Mesothelial cell of epicardium (in vitro differentiated cells): Measurements from ENCODE around the gene TGFB2. TPM values are rescaled to one million over a fixed set of nuclear protein-coding genes. Genes with fewer than 3 reads are reported as not detected.

Experiments
- DNase-seq, 2 experiments: peaks; one replicate each; pipeline ENCODE4 v3.0.0; 2021; ENCODE audit warnings: low spot score in 2 of 2; ENCODE audit not compliant: unreplicated experiment in 2 of 2
- H3K27ac Mint-ChIP-seq: 2 replicates; pipeline ENCODE4 v1.8.0; 2021; ENCODE audit warnings: mixed read lengths
- H3K27me3 Mint-ChIP-seq: 2 replicates; pipeline ENCODE4 v1.8.0; 2021; ENCODE audit warnings: low read depth, mixed read lengths
- H3K36me3 Mint-ChIP-seq: 2 replicates; pipeline ENCODE4 v1.8.0; 2021; ENCODE audit warnings: mixed read lengths
- H3K4me1 Mint-ChIP-seq: 2 replicates; pipeline ENCODE4 v1.8.0; 2021; ENCODE audit warnings: mixed read lengths
- H3K4me3 Mint-ChIP-seq: 2 replicates; pipeline ENCODE4 v1.8.0; 2021; ENCODE audit warnings: mild to moderate bottlenecking, moderate library complexity, mixed read lengths
- H3K9me3 Mint-ChIP-seq: 2 replicates; pipeline ENCODE4 v1.8.0; 2021; ENCODE audit warnings: mixed read lengths
- total RNA-seq: library from RNA; stranded (reverse); gene quantifications from 3 replicates; pipeline ENCODE4 v1.2.1, GENCODE V29; 2021
- TF ChIP-seq, protein P1 (sequence below): fragments of 200-600 bp; sonication (generic); IDR thresholded peaks from one replicate; pipeline ENCODE4 v1.5.0; 2021; ENCODE audit warnings: antibody characterized with exemption; ENCODE audit not compliant: unreplicated experiment

The TGFB2 gene
- total RNA-seq, 1 donor from 2014 or later, result 50.6 TPM

DNA sequence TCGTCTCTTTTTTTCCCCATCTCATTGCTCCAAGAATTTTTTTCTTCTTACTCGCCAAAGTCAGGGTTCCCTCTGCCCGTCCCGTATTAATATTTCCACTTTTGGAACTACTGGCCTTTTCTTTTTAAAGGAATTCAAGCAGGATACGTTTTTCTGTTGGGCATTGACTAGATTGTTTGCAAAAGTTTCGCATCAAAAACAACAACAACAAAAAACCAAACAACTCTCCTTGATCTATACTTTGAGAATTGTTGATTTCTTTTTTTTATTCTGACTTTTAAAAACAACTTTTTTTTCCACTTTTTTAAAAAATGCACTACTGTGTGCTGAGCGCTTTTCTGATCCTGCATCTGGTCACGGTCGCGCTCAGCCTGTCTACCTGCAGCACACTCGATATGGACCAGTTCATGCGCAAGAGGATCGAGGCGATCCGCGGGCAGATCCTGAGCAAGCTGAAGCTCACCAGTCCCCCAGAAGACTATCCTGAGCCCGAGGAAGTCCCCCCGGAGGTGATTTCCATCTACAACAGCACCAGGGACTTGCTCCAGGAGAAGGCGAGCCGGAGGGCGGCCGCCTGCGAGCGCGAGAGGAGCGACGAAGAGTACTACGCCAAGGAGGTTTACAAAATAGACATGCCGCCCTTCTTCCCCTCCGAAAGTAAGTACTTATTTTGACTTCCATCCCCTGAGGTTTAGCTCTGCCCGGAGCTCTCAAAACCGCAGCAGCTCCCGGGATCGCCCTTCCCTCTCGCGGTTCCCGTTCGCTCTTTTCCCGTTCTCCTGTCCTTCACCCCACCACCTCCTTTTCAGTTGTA lies 1.5 kb downstream of the TGFB2 start:
- no peak for DNase-seq
- Mint-ChIP-seq H3K27me3 (peaks cover 9% of the 10 kb centered on the region), H3K4me1 (peaks cover 48% of the 10 kb centered on the region), H3K36me3 (no peaks in the 10 kb centered on the region), H3K27ac (peak overlapping the region; percentile 87), H3K4me3 (no peak overlapping the region), H3K9me3 (no peaks in the 10 kb centered on the region)
- TF ChIP-seq, protein P1, sequence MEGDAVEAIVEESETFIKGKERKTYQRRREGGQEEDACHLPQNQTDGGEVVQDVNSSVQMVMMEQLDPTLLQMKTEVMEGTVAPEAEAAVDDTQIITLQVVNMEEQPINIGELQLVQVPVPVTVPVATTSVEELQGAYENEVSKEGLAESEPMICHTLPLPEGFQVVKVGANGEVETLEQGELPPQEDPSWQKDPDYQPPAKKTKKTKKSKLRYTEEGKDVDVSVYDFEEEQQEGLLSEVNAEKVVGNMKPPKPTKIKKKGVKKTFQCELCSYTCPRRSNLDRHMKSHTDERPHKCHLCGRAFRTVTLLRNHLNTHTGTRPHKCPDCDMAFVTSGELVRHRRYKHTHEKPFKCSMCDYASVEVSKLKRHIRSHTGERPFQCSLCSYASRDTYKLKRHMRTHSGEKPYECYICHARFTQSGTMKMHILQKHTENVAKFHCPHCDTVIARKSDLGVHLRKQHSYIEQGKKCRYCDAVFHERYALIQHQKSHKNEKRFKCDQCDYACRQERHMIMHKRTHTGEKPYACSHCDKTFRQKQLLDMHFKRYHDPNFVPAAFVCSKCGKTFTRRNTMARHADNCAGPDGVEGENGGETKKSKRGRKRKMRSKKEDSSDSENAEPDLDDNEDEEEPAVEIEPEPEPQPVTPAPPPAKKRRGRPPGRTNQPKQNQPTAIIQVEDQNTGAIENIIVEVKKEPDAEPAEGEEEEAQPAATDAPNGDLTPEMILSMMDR, result no peak

DNA sequence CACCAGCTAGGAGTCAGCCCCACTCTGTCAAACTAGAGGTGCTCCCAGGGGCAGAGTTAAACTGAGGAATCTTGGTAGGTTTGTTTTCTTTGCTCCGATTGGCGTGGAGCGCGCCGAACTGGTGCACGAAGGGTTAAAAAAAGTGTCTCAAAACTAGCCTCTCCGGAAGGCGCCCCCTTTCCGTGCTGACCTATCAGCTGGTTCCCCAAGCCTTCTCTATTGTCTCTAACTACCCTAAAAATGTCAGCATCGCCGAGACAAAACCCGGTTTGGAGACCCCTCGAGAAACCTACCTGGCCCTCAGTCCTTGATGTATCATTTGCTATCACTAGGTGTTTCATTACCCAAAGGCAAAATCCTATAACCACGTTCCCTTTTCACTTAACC lies 2.2 kb downstream of the TGFB2 start:
- DNase-seq, result no peak
- TF ChIP-seq, protein P1, result no peak

DNA sequence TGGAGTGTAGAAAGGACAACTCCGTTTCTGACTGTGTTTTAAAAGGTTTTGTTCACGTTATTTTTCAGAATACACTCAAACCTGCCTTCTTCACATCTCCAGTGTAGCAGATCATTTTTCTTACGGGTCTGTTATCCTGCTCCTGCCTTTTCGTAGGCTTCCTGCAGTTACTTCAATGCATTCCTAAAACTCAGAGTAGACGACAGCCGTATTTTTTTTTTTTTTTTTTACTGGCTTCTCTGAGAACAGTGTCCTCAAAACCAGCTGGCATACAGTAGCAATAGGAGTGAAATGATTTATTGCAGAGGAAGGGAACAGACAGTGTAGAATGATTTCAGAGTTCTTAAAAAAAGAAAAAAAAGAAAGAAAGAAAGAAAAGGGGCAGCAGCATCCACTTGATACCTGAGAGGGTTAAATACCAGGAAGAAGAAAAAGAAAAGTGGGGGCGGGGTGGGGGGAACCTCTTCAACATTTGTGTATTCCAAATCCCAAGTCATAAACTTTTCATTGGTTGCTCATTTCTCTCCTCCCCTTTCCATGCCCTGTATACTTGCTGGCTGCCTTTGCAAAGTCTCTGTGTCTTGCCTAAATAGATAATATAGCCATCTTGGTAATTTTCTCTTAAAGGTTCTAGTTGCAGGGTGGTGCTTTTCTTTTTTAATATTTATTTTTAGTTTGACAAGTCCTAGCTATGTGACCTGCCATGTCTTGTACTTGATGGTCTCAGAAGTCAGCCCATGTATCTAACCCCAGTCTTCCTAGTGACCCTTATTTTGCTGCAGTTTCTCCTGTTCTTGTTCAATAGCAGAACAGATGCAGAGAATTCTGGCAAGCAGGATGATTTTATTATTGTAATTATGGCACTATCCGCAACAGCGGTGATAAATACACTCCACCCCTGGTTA lies 2.8 kb downstream of the TGFB2 start:
- H3K36me3 Mint-ChIP-seq, result no peaks in the 10 kb centered on the region
- H3K9me3 Mint-ChIP-seq, result no peaks in the 10 kb centered on the region
- TF ChIP-seq, protein P1, result no peak
- H3K4me1 Mint-ChIP-seq, result peaks cover 53% of the 10 kb centered on the region
- H3K27me3 Mint-ChIP-seq, result peaks cover 3% of the 10 kb centered on the region
- DNase-seq, result no peak
- no peak overlapping the region for H3K4me3 Mint-ChIP-seq
- peak overlapping the region; percentile 87 for H3K27ac Mint-ChIP-seq

More for the DNA sequence above, 2.2 kb downstream of the TGFB2 start:
- H3K9me3 Mint-ChIP-seq, result no peaks in the 10 kb centered on the region
- no peak overlapping the region for H3K4me3 Mint-ChIP-seq
- H3K27ac Mint-ChIP-seq, result peak overlapping the region; percentile 87
- peaks cover 7% of the 10 kb centered on the region for H3K27me3 Mint-ChIP-seq
- no peaks in the 10 kb centered on the region for H3K36me3 Mint-ChIP-seq
- H3K4me1 Mint-ChIP-seq, result peaks cover 49% of the 10 kb centered on the region

DNA sequence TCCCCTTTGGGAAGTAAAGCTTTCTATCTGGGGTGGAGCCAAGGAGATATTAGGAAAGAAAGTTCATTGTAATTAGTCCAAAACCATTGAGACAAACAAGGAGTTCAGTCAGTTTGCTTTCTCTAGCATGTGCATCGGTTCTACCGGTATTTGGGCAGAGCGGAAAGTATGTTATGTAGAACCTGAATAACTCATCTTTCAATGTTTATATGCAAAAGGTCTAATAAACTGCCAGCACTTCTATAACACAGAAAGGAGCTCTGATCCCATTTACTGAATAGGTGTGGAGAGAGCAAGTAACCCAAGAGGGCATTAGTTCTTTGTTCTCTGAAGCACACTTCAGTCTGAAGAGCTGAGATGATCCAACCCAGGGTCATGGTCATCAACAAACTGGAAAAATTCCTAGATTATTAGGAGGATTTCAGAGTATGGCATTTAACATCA lies 3.5 kb downstream of the TGFB2 start:
- Mint-ChIP-seq H3K4me3 (no peak overlapping the region), H3K27ac (peak overlapping the region; percentile 87), H3K4me1 (peaks cover 53% of the 10 kb centered on the region), H3K9me3 (no peaks in the 10 kb centered on the region), H3K36me3 (no peaks in the 10 kb centered on the region), H3K27me3 (no peaks in the 10 kb centered on the region)
- no peak for DNase-seq
- TF ChIP-seq, protein P1, result no peak

DNA sequence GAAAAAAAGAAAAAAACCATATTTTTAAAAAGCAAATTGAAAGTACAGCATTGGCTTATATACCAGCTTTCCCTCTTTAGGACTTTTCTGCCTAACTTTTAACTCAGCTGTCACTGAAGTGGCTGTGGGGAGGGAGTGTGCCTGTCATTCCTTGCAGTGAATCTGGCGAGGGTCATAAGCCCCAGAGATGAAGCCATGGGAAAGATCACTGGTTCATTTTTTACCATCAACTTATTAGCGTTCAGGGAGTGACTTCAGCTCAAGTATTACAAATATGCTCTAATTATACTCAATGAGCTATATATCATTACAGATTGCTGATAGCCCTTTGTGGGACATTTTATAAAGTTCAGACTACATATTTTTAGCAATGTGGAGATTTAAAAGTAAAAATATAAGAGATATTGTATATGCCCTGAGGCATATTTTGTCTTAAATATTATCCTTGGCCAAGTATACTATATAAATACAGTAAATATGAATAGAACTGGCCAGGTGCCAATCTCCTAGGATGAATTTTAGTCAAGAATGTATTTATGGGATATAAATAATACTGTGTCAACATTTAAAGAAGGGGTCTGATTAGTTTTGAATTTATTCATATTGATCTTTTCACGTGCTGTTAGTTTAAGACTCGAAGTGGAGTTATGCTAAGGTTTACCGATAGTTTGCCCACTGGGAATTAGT lies 4.4 kb downstream of the TGFB2 start:
- DNase-seq, result no peak
- Mint-ChIP-seq H3K4me1 (peaks cover 57% of the 10 kb centered on the region), H3K4me3 (peak overlapping the region; percentile 58), H3K9me3 (no peaks in the 10 kb centered on the region), H3K36me3 (no peaks in the 10 kb centered on the region), H3K27ac (peak overlapping the region; percentile 86), H3K27me3 (no peaks in the 10 kb centered on the region)
- TF ChIP-seq, protein P1, result no peak
